Measurements from ENCODE around the gene ASS1.

DNA sequence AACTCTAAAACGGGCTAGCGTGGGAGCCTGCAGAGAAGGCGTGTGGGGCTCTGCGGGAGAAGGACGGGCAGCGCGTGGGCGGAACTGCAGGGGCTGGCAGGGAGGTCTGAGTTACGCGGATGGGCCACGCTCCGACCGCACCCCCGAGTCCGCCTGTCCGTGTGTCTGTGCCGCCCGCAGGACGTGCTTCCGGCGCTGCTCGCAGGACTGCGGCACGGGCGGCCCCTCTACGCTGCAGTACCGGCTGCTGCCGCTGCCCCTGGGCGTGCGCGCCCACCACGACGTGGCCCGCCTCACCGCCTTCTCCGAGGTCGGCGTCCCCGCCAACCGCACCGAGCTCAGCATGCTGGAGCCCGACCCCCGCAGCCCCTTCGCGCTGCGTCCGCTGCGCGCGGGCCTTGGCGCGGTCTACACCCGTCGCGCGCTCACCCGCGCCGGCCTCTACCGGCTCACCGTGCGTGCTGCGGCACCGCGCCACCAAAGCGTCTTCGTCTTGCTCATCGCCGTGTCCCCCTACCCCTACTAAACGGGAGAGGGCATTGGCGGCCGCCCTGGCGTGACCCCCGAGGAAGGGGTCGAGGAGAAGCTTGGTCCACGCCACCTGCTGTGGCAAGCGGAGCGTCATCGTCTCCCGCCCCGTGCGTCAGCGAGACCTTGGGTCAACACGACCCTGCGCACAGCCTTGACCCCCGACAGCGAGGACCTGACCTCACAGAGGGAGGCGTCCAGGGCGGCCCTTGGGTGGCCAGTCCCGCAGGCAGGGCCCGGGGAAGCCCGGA lies 11.4 kb upstream of the ASS1 start:
- TF ChIP-seq, protein P1, sequence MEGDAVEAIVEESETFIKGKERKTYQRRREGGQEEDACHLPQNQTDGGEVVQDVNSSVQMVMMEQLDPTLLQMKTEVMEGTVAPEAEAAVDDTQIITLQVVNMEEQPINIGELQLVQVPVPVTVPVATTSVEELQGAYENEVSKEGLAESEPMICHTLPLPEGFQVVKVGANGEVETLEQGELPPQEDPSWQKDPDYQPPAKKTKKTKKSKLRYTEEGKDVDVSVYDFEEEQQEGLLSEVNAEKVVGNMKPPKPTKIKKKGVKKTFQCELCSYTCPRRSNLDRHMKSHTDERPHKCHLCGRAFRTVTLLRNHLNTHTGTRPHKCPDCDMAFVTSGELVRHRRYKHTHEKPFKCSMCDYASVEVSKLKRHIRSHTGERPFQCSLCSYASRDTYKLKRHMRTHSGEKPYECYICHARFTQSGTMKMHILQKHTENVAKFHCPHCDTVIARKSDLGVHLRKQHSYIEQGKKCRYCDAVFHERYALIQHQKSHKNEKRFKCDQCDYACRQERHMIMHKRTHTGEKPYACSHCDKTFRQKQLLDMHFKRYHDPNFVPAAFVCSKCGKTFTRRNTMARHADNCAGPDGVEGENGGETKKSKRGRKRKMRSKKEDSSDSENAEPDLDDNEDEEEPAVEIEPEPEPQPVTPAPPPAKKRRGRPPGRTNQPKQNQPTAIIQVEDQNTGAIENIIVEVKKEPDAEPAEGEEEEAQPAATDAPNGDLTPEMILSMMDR (IDR thresholded peaks at IDR 0.05; ENCODE audit: insufficient read depth, low read length, poor library complexity, severe bottlenecking), result no peak
- no peak for TF ChIP-seq EZH2phosphoT487 (conservative IDR thresholded peaks at IDR 0.05; ENCODE audit: low read length)

Data from SU-DHL-6 (cell line).